Large intestine (tissue), 12 donors: ENCODE measurements around the gene WTIP. TPM values are rescaled to one million over a fixed set of nuclear protein-coding genes. Genes with fewer than 3 reads are reported as not detected.
"Not testable (repeated sequence)": the region's sequence is repeated elsewhere in the genome, so short reads cannot be mapped to it uniquely, and the experiment has no call there.

Source experiments
- DNase-seq, 2 donors: peaks; one replicate each; pipeline versions ENCODE4 v3.0.0 to v3.0.0-alpha.2; 2013
- H3K27ac ChIP-seq: one replicate; pipeline ENCODE4 v1.5.1; 2013; ENCODE audit warnings: low read length
- H3K27me3 ChIP-seq: 2 replicates; pipeline ENCODE4 v1.6.1; 2013; ENCODE audit warnings: low read length; ENCODE audit not compliant: control insufficient read depth, insufficient read depth
- H3K36me3 ChIP-seq: 2 replicates; pipeline ENCODE4 v1.6.1; 2013; ENCODE audit warnings: low read length; ENCODE audit not compliant: control insufficient read depth, insufficient read depth
- H3K4me1 ChIP-seq: one replicate; pipeline ENCODE4 v1.6.1; 2013; ENCODE audit warnings: low read length; ENCODE audit not compliant: control insufficient read depth, insufficient read depth
- H3K4me3 ChIP-seq: one replicate; pipeline ENCODE4 v1.5.1; 2013; ENCODE audit warnings: low read length
- H3K9me3 ChIP-seq: one replicate; pipeline ENCODE4 v1.6.1; 2013; ENCODE audit warnings: mild to moderate bottlenecking, low read depth, low read length, moderate library complexity; ENCODE audit not compliant: control insufficient read depth
- WGBS: methylation state at CpG from one replicate; pipeline ENCODE4 v1.1.5; 2013; ENCODE audit warnings: low lambda C conversion rate; ENCODE audit not compliant: insufficient coverage; 5-methylcytosine and 5-hydroxymethylcytosine counted together
- long read RNA-seq, 11 donors: transcript quantifications; one replicate each; lab custom pipeline, GENCODE V29; 2026
- polyA plus RNA-seq: library from polyadenylated mRNA; unstranded; fragments of 120-200 nt; gene quantifications from one replicate; pipeline ENCODE4 v1.2.1, GENCODE V29; 2013

WTIP gene
- 7.1 TPM for polyA plus RNA-seq
- long read RNA-seq, donor 1, full-length matches to known transcripts, result 1 of 1 reads
- long read RNA-seq, donor 1, partial matches to known transcripts, result 0 of 1 reads
- long read RNA-seq, donor 1, other reads (novel, unspliced or antisense), result 0 of 1 reads
- long read RNA-seq, donor 2, full-length matches to known transcripts, result 5 of 17 reads
- long read RNA-seq, donor 2, partial matches to known transcripts, result 12 of 17 reads
- long read RNA-seq, donor 2, other reads (novel, unspliced or antisense), result 0 of 17 reads
- long read RNA-seq, donor 3, result 0 reads
- long read RNA-seq, donor 4, result 0 reads
- long read RNA-seq, donor 5, full-length matches to known transcripts, result 3 of 3 reads
- long read RNA-seq, donor 5, partial matches to known transcripts, result 0 of 3 reads
- long read RNA-seq, donor 5, other reads (novel, unspliced or antisense), result 0 of 3 reads
- long read RNA-seq, donor 6, full-length matches to known transcripts, result 3 of 3 reads
- long read RNA-seq, donor 6, partial matches to known transcripts, result 0 of 3 reads
- long read RNA-seq, donor 6, other reads (novel, unspliced or antisense), result 0 of 3 reads
- long read RNA-seq, donor 7, full-length matches to known transcripts, result 3 of 3 reads
- long read RNA-seq, donor 7, partial matches to known transcripts, result 0 of 3 reads
- long read RNA-seq, donor 7, other reads (novel, unspliced or antisense), result 0 of 3 reads
- long read RNA-seq, donor 8, full-length matches to known transcripts, result 3 of 12 reads
- long read RNA-seq, donor 8, partial matches to known transcripts, result 9 of 12 reads
- long read RNA-seq, donor 8, other reads (novel, unspliced or antisense), result 0 of 12 reads
- long read RNA-seq, donor 9, result 0 reads
- long read RNA-seq, donor 10, full-length matches to known transcripts, result 1 of 1 reads
- long read RNA-seq, donor 10, partial matches to known transcripts, result 0 of 1 reads
- long read RNA-seq, donor 10, other reads (novel, unspliced or antisense), result 0 of 1 reads
- long read RNA-seq, donor 11, result 0 reads

DNA sequence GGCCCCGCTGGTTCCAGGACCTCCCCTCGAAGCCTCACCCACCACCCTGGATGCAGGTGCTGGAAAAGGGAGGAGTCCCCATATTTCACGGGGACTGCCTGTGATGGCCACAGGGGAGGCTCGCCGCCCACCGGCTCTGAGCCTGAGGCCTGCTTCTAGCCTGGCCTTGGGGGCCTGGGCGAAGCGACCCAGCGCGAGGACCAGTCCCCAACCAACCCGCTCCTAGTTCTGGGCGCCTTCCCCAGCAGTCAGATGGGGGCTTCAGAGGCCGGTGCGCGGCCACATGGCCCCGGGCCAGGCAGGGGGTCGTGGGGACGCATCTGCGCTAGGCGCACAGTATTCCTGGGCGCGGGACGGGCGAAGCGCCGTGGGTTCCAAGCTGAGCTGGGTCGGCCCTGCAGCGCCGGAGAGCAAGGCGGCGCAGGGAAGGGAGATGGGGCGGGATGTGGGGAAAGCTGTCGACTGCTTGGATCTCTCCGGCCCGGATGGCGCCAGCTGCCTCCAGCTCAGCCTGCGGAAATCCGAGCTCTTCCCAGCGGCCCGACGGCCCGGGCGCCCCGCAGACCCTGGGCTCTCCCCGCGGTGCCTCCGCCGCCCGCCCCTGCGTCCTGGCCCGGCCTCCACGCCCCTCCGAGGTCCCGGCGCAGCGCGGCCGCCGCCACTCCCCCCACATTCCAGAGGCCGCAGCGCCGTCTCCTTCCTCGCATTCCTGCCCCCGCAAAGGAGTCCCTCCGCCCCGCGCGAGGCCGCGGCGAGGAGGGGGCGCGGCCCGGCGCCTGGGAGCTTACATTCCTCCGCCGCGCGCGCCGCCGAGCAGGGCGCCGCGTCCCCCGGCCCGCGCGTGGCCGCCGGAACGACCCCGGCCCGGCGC lies at the start of gene WTIP:
Gene WTIP, plus strand, starts transcription at position 788 of the 871 bp plus-strand sequence. CDS start 217 bp downstream, outside the sequence.
- Histone ChIP-seq H3K27ac (peak within 1 kb of the TSS; percentile 78), H3K4me3 (peak within 1 kb of the TSS; percentile 42), H3K9me3 (peaks cover 4% of the 10 kb centered on the region), H3K27me3 (peaks cover 33% of the 10 kb centered on the region), H3K36me3 (no peaks in the 10 kb centered on the region), H3K4me1 (peaks cover 3% of the 10 kb centered on the region)
- WGBS, result no CpG with 5 or more reads among the region's 95 CpGs
- peak; percentile 52 to 79 for DNase-seq

DNA sequence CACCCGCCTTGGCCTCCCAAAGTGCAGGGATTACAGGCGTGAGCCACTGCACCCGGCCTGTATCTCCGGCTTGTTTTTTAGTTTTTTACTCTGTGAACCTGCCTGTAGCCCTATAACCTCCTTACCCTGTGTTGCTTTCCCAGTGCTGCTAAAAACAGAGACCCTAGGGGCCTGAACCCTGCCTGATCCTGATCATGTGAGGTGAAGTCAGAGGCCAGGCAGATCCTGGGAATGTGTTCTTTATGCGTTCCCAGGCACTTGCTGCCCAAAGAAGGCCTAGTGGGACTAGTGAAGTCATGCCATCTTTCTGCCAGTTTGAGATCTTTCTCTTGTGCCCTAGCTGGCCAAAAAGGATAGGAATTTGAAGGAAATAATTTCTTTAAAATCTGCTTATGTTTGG lies 48.8 kb upstream of the WTIP start:
- H3K36me3 ChIP-seq, result peaks cover 37% of the 10 kb centered on the region
- H3K27ac ChIP-seq, result no peak overlapping the region
- no CpG with 5 or more reads among the region's 5 CpGs for WGBS
- H3K4me3 ChIP-seq, result no peak overlapping the region
- H3K9me3 ChIP-seq, result no peaks in the 10 kb centered on the region
- peaks cover 16% of the 10 kb centered on the region for H3K4me1 ChIP-seq
- DNase-seq, result no peak
- no peaks in the 10 kb centered on the region for H3K27me3 ChIP-seq

DNA sequence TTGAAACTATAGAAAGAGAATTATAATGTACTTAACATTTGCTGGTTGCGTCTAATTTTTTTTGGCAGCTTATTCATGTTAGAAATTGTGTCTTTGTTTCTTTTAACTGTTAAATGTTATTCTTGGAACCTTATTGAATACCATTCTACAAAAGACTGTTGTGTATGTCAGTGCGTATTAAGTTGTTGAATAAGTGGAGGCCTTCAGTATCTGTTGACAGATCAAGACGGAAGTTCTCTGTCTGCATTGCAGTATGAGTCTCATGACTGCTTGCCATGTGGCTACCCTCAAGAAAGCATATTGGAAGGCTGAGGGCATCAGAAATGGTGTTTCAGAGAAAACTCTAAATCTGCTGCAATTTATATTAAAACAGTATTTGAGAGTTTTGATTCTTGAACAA lies 44.8 kb upstream of the WTIP start:
- Histone ChIP-seq H3K4me1 (no peaks in the 10 kb centered on the region), H3K27me3 (no peaks in the 10 kb centered on the region), H3K27ac (no peak overlapping the region), H3K4me3 (no peak overlapping the region), H3K36me3 (peaks cover 53% of the 10 kb centered on the region), H3K9me3 (no peaks in the 10 kb centered on the region)
- no CpG with 5 or more reads among the region's 3 CpGs for WGBS
- no peak for DNase-seq

DNA sequence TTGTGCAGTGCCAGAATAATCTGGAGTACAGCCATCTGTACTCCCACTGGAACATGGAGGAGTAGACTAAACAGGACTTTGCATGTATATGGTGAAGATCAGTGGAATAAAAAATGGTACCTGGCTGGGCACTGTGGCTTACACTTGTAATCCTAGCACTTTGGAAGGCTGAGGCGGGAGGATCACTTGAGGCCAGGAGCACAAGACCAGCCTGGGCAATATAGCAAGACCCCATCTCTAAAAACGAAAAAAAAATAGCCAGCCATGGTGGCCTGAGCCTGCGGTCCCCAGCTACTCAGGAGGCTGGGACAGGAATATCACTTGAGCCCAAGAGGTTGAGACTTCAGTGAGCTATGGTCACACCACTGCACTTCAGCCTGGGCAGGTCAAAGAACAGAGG lies 33.4 kb upstream of the WTIP start:
- no peaks in the 10 kb centered on the region for H3K27me3 ChIP-seq
- no peaks in the 10 kb centered on the region for H3K9me3 ChIP-seq
- H3K27ac ChIP-seq, result no peak overlapping the region
- no peak overlapping the region for H3K4me3 ChIP-seq
- DNase-seq, result no peak
- 100% methylated on average over 1 of the region's 3 CpGs for WGBS
- no peaks in the 10 kb centered on the region for H3K4me1 ChIP-seq
- peaks cover 71% of the 10 kb centered on the region for H3K36me3 ChIP-seq

DNA sequence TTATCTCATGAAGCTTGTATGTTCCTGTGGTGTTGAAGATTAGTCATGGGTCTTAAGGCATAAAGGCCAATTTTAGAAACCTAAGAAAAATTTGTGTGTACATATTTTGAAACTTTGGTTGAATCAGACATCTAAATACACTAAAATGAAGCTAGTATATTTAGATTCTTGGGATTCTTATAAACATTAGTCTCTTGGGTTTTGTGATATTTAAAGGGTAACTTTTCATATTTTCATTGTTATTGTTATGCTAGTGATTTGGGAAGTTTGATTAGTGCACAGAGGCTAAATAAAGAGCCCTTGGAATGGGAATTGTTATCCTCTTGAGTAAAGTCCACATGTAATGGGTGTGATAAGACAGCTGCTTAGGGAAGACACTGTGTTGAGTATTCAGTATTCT lies 28.8 kb upstream of the WTIP start:
- no peaks in the 10 kb centered on the region for H3K9me3 ChIP-seq
- DNase-seq, result no peak
- no peak overlapping the region for H3K27ac ChIP-seq
- H3K4me1 ChIP-seq, result no peaks in the 10 kb centered on the region
- no peak overlapping the region for H3K4me3 ChIP-seq
- H3K27me3 ChIP-seq, result no peaks in the 10 kb centered on the region
- peaks cover 60% of the 10 kb centered on the region for H3K36me3 ChIP-seq

DNA sequence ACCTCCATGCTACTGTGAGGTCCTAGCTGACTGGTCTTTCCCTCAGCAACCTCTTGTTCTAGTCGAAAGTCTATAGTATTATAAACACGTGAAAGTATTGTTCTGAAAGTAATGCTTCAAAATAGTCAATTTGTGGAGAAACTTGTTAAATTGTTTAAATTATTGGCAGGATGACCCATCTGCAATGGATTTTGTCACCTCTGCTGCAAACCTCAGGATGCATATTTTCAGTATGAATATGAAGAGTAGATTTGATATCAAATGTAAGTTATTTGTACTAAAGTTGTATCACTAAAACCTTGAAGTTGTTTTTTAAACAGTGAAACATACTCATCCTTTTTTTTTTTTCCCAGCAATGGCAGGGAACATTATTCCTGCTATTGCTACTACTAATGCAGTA lies 27.5 kb upstream of the WTIP start:
- no peak for DNase-seq
- Histone ChIP-seq H3K9me3 (no peaks in the 10 kb centered on the region), H3K27me3 (no peaks in the 10 kb centered on the region), H3K36me3 (peaks cover 61% of the 10 kb centered on the region), H3K27ac (no peak overlapping the region), H3K4me3 (no peak overlapping the region), H3K4me1 (no peaks in the 10 kb centered on the region)
- WGBS, result no CpG with 5 or more reads among the region's 2 CpGs

DNA sequence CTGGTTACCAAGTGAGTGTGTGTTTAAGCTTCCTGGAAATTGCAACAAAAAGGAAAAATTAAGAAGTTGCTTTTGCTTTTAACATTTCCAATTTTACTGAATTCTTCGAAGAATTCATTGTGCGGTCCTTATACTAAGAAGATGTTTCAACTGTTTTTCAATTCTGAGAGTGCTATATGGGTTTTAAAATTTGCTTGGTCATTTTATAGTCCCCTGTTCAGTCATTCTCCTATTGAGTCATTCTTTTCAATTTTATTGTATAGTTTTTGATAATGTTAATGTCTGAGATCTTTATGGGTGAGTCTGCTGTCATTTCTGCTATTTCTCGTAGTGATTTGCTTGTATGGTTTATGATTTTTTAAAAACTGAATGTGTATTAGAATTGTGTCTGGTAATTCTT lies 26.9 kb upstream of the WTIP start:
- H3K27ac ChIP-seq, result no peak overlapping the region
- H3K36me3 ChIP-seq, result peaks cover 64% of the 10 kb centered on the region
- H3K4me1 ChIP-seq, result no peaks in the 10 kb centered on the region
- no peaks in the 10 kb centered on the region for H3K9me3 ChIP-seq
- no peak overlapping the region for H3K4me3 ChIP-seq
- DNase-seq, result no peak
- H3K27me3 ChIP-seq, result no peaks in the 10 kb centered on the region
- WGBS, result no CpG with 5 or more reads among the region's 3 CpGs

DNA sequence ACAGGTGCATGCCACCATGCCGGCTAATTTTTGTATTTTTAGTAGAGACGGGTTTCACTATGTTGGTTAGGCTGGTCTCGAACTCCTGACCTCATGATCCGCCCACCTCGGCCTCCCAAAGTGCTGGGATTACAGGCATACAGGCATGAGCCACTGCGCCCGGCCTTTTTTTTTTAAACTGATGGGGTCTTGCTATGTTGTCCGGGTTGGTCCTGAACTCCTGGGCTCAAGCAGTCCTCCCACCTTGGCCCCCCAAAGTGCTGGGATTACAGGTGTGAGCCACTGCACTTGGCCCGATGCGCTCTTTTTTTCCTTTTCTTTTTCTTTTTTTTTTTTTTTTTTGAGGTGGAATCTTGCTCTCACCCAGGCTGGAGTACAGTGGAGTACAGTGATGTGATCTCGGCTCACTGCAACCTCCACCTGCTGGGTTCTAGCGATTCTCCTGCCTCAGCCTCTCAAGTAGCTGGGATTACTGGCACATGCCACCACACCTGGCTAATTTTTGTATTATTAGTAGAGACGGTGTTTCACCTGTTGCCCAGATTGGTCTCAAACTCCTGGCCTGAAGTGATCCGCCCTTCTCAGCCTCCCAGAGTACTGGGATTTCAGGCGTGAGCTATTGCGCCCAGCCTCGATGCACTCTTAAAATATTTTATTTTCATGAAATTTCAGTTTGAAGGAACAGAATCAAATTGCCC lies 25.6 kb upstream of the WTIP start:
- not testable (repeated sequence) for H3K4me3 ChIP-seq, DNase-seq, H3K4me1 ChIP-seq, H3K27ac ChIP-seq, H3K27me3 ChIP-seq, H3K9me3 ChIP-seq
- WGBS, result no CpG with 5 or more reads among the region's 17 CpGs
- peaks cover 67% of the 10 kb centered on the region for H3K36me3 ChIP-seq

DNA sequence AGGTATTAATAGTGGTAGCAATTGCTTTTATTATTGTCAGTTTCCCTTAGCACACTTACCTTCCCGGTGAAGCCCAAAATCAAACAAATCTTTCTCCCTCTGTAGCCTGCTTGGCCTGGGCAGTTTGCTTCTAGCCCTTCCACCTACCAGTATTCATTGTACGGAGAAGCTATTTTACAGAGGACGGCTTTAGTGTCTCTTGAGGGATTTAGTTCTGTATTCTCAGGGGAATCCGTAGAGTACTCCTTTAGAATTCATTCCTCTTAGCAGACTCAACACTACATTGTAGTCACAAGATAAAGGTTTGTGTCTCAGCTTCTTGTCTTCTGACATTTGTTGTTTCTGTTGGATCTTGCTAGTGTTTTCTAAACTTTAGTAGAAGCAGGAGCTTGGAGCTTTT lies 24.1 kb upstream of the WTIP start:
- no peak overlapping the region for H3K27ac ChIP-seq
- H3K27me3 ChIP-seq, result no peaks in the 10 kb centered on the region
- H3K9me3 ChIP-seq, result no peaks in the 10 kb centered on the region
- H3K4me3 ChIP-seq, result no peak overlapping the region
- no peak for DNase-seq
- H3K36me3 ChIP-seq, result peaks cover 73% of the 10 kb centered on the region
- WGBS, result no CpG with 5 or more reads among the region's 4 CpGs
- no peaks in the 10 kb centered on the region for H3K4me1 ChIP-seq
